ENCODE data around the gene PRRT2. TPM values are rescaled to one million over a fixed set of nuclear protein-coding genes. Genes with fewer than 3 reads are reported as not detected.

PRRT2 gene
- total RNA-seq, 2 donors from 2014 or later = 8.2 to 15.7 TPM

DNA sequence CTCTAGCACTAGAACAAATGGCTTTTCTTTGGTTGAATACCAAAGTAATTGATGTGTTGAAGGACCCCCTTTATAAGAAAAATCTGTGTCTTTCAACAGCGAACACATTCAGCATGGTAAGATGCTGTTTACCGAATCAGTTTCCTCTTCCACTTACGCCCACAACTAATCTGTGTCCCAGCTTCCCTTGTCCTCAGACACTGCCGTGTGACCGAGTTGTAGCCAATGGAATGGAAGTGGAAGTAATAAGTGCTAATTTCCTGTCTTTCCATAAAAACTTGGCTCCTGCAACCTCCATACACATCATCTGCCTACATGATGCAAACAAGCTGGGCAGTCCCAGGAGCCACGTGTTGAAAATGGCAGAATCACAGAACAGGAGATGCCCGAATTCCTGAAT, 40.7 kb downstream of the PRRT2 start:
- Histone ChIP-seq H3K9ac (ENCODE audit: extremely low read depth, low read length, poor library complexity, severe bottlenecking) (no peak overlapping the region), H3K4me1 (ENCODE audit: control insufficient read depth, insufficient read depth, low read length) (peaks cover 4% of the 10 kb centered on the region), H3K27me3 (ENCODE audit: control insufficient read depth, insufficient read depth, low read length, poor library complexity, severe bottlenecking) (no peaks in the 10 kb centered on the region), H3K27ac (ENCODE audit: low read depth, low read length) (no peak overlapping the region), H3K4me3 (ENCODE audit: low read length) (no peak overlapping the region), H3K9me3 (ENCODE audit: control insufficient read depth, low read length) (no peaks in the 10 kb centered on the region), H3K36me3 (ENCODE audit: control insufficient read depth, insufficient read depth, low read length) (no peaks in the 10 kb centered on the region)
- no peak for DNase-seq
- Mint-ChIP-seq H3K27me3 (ENCODE audit: insufficient read depth) (no peaks in the 10 kb centered on the region), H3K27ac (no peak overlapping the region), H3K4me1 (peaks cover 7% of the 10 kb centered on the region), H3K9me3 (no peaks in the 10 kb centered on the region), H3K36me3 (ENCODE audit: low read depth) (no peaks in the 10 kb centered on the region), H3K4me3 (no peak overlapping the region)
- no peak for TF ChIP-seq CTCF (conservative IDR thresholded peaks at IDR 0.05)
- WGBS, 2 experiments (ENCODE audit: insufficient coverage in 1 of 2, insufficient read length in 1 of 2) = 91 to 97% methylated on average over 5 of the region's 7 CpGs

- H3K9me3 ChIP-seq (ENCODE audit: control insufficient read depth, low read length) = no peaks in the 10 kb centered on the region
- no peak for TF ChIP-seq CTCF (conservative IDR thresholded peaks at IDR 0.05)
- Mint-ChIP-seq H3K27ac (no peak overlapping the region), H3K27me3 (ENCODE audit: insufficient read depth) (no peaks in the 10 kb centered on the region), H3K36me3 (ENCODE audit: low read depth) (peaks cover 16% of the 10 kb centered on the region), H3K4me1 (peaks cover under 1% of the 10 kb centered on the region), H3K9me3 (no peaks in the 10 kb centered on the region), H3K4me3 (no peak overlapping the region)
- no peak overlapping the region for H3K27ac ChIP-seq (ENCODE audit: low read depth, low read length)
- H3K27me3 ChIP-seq (ENCODE audit: control insufficient read depth, insufficient read depth, low read length, poor library complexity, severe bottlenecking) = no peaks in the 10 kb centered on the region
- peaks cover 6% of the 10 kb centered on the region for H3K36me3 ChIP-seq (ENCODE audit: control insufficient read depth, insufficient read depth, low read length)
- DNase-seq = no peak
- H3K9ac ChIP-seq (ENCODE audit: extremely low read depth, low read length, poor library complexity, severe bottlenecking) = no peak overlapping the region
- no peaks in the 10 kb centered on the region for H3K4me1 ChIP-seq (ENCODE audit: control insufficient read depth, insufficient read depth, low read length)
- no peak overlapping the region for H3K4me3 ChIP-seq (ENCODE audit: low read length)
- WGBS, 2 experiments (ENCODE audit: insufficient coverage in 1 of 2, insufficient read length in 1 of 2) = 81 to 90% methylated on average over 5 of the region's 5 CpGs
Observed at GRCh38 chr16:29854520-29855100, 42.6 kb downstream of the PRRT2 start.

- TF ChIP-seq CTCF (conservative IDR thresholded peaks at IDR 0.05) = no peak
- Histone ChIP-seq H3K4me1 (ENCODE audit: control insufficient read depth, insufficient read depth, low read length) (no peaks in the 10 kb centered on the region), H3K4me3 (ENCODE audit: low read length) (no peak overlapping the region), H3K9ac (ENCODE audit: extremely low read depth, low read length, poor library complexity, severe bottlenecking) (no peak overlapping the region), H3K9me3 (ENCODE audit: control insufficient read depth, low read length) (no peaks in the 10 kb centered on the region), H3K27ac (ENCODE audit: low read depth, low read length) (no peak overlapping the region), H3K27me3 (ENCODE audit: control insufficient read depth, insufficient read depth, low read length, poor library complexity, severe bottlenecking) (no peaks in the 10 kb centered on the region), H3K36me3 (ENCODE audit: control insufficient read depth, insufficient read depth, low read length) (peaks cover 16% of the 10 kb centered on the region)
- Mint-ChIP-seq H3K4me3 (no peak overlapping the region), H3K36me3 (ENCODE audit: low read depth) (peaks cover 31% of the 10 kb centered on the region), H3K4me1 (peaks cover 2% of the 10 kb centered on the region), H3K27me3 (ENCODE audit: insufficient read depth) (no peaks in the 10 kb centered on the region), H3K9me3 (no peaks in the 10 kb centered on the region), H3K27ac (no peak overlapping the region)
- 94 to 98% methylated on average over 6 to 7 of the region's 7 CpGs for WGBS, 2 experiments (ENCODE audit: insufficient coverage in 1 of 2, insufficient read length in 1 of 2)
- no peak for DNase-seq
Observed at GRCh38 chr16:29857133-29857760, 45.3 kb downstream of the PRRT2 start.

All from endodermal cell (in vitro differentiated cells).